ENCODE data around the gene DIP2C.

DNA sequence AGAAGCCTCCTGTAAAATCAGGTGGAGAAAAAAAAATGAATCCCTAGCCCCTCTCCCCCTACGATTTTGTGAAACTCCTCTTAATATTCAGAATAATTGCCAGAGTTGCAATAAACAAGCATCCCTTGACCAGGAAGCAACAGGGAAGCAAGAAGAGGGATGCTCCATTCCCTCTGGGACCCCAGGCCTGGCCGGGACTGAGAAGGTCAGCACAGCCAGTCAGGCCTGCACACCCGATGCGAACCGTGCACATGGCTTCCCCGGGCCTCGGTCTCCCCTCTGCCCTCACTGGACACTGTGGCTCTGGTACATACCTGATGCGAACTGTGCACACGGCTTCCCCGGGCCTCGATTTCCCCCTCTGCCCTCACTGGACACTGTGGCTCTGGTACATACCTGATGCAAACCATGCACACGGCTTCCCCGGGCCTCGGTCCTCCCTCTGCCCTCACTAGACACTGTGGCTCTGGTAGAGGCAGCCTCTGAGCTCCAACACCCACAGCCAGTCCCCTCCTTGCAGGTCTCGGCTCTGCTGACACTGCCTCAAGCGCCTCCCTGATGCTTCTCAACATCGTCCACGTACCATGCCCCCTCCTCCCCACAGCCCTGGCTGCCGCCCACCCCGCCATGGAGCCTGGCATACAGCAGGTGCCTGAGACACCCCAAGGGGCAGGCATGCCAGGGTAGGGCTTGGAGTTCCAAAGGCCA, 138.6 kb downstream of the DIP2C start:
- TF ChIP-seq TAF1 (IDR thresholded peaks at IDR 0.05; ENCODE audit: borderline replicate concordance, low read depth, low read length) = no peak
- no peak for TF ChIP-seq POLR2AphosphoS5 (IDR thresholded peaks at IDR 0.05; ENCODE audit: low read depth, low read length)
- TF ChIP-seq POLR2A (IDR thresholded peaks at IDR 0.05; ENCODE audit: low read depth, low read length) = no peak

All from GM12892 (cell line).